SU-DHL-6 (cell line): ENCODE results near the gene LPAR1.

Source experiments
- H2AFZ ChIP-seq: fragments of 200-600 bp; sonication (generic); 2 replicates; pipeline ENCODE4 v1.6.1; 2014; ENCODE audit warnings: low read depth, mild to moderate bottlenecking, moderate library complexity, mixed read lengths, antibody characterized with exemption, low read length; ENCODE audit not compliant: severe bottlenecking
- H3F3A ChIP-seq: fragments of 200-600 bp; shearing (Covaris generic); 2 replicates; pipeline ENCODE4 v1.6.0; 2016; ENCODE audit warnings: antibody characterized with exemption, mild to moderate bottlenecking; ENCODE audit not compliant: insufficient read depth
- H3K27ac ChIP-seq: fragments of 200-600 bp; sonication (generic); 2 replicates; pipeline ENCODE4 v1.5.1; 2016; ENCODE audit warnings: low read depth, mild to moderate bottlenecking, low read length, moderate library complexity, mixed read lengths
- H3K27me3 ChIP-seq: fragments of 200-600 bp; sonication (generic), shearing (Covaris generic); 2 replicates; pipeline ENCODE4 v1.6.0; 2014; ENCODE audit warnings: mild to moderate bottlenecking, low read length
- H3K36me3 ChIP-seq: fragments of 200-600 bp; sonication (generic); 2 replicates; pipeline ENCODE4 v1.6.1; 2014; ENCODE audit warnings: mild to moderate bottlenecking, low read length, mixed read lengths
- H3K4me2 ChIP-seq: fragments of 300-600, 200-600 bp; shearing (Covaris generic), sonication (generic); 2 replicates; pipeline ENCODE4 v1.6.0; 2014; ENCODE audit warnings: low read length, low read depth, mild to moderate bottlenecking; ENCODE audit not compliant: poor library complexity, severe bottlenecking
- H3K4me3 ChIP-seq: fragments of 200-600 bp; sonication (generic); 2 replicates; pipeline ENCODE4 v1.5.1; 2014; ENCODE audit warnings: antibody characterized with exemption, low read length, mild to moderate bottlenecking, mixed read lengths; ENCODE audit not compliant: insufficient read depth, poor library complexity, severe bottlenecking
- H3K79me2 ChIP-seq: fragments of 200-600 bp; sonication (generic); 2 replicates; pipeline ENCODE4 v1.6.1; 2014; ENCODE audit warnings: mild to moderate bottlenecking, low read length, moderate library complexity; ENCODE audit not compliant: insufficient read depth
- H3K9ac ChIP-seq: fragments of 200-600 bp; sonication (generic); 2 replicates; pipeline ENCODE4 v1.7.0; 2014; ENCODE audit warnings: mild to moderate bottlenecking, low read length
- H3K9me2 ChIP-seq: fragments of 200-600 bp; sonication (generic); replicated peaks from 2 replicates; pipeline ENCODE4 v1.6.1; 2014; ENCODE audit warnings: low read length; ENCODE audit not compliant: insufficient read depth
- H3K9me3 ChIP-seq: fragments of 200-600 bp; sonication (generic); 2 replicates; pipeline ENCODE4 v1.6.1; 2014; ENCODE audit warnings: low read length, mixed read lengths; ENCODE audit not compliant: insufficient read depth
- H4K20me1 ChIP-seq: fragments of 200-600 bp; sonication (generic); 2 replicates; pipeline ENCODE4 v1.6.1; 2014; ENCODE audit warnings: low read depth, mild to moderate bottlenecking, antibody characterized with exemption, low read length, moderate library complexity, mixed read lengths
- CTCF ChIP-seq: fragments of 200-600 bp; sonication (generic); IDR thresholded peaks from one replicate; pipeline ENCODE4 v1.5.1; 2017; ENCODE audit warnings: antibody characterized with exemption, mild to moderate bottlenecking, low read length, moderate library complexity; ENCODE audit not compliant: insufficient read depth, poor library complexity, severe bottlenecking
- EZH2phosphoT487 ChIP-seq: fragments of 200-600 bp; sonication (generic), shearing (Covaris generic); conservative IDR thresholded peaks from 2 replicates; pipeline ENCODE4 v1.6.1; 2018; ENCODE audit warnings: mild to moderate bottlenecking, antibody characterized with exemption, low read length, moderate library complexity, mixed read lengths

The LPAR1 gene

GRCh38 chr9:110951805-110952539, 86.3 kb downstream of the LPAR1 start:
- Histone ChIP-seq H3K9me3 (no peaks in the 10 kb centered on the region), H3K36me3 (no peaks in the 10 kb centered on the region), H3K9me2 (no peaks in the 10 kb centered on the region; the same call in 1 of the 2 replicates), H4K20me1 (no peaks in the 10 kb centered on the region), H3F3A (no peaks in the 10 kb centered on the region), H3K27me3 (no peaks in the 10 kb centered on the region), H3K4me3 (no peak overlapping the region), H3K27ac (no peak overlapping the region), H3K9ac (no peak overlapping the region), H3K4me2 (no peak overlapping the region), H2AFZ (no peak overlapping the region), H3K79me2 (no peaks in the 10 kb centered on the region)
- TF ChIP-seq CTCF (no peak), EZH2phosphoT487 (no peak)

DNA sequence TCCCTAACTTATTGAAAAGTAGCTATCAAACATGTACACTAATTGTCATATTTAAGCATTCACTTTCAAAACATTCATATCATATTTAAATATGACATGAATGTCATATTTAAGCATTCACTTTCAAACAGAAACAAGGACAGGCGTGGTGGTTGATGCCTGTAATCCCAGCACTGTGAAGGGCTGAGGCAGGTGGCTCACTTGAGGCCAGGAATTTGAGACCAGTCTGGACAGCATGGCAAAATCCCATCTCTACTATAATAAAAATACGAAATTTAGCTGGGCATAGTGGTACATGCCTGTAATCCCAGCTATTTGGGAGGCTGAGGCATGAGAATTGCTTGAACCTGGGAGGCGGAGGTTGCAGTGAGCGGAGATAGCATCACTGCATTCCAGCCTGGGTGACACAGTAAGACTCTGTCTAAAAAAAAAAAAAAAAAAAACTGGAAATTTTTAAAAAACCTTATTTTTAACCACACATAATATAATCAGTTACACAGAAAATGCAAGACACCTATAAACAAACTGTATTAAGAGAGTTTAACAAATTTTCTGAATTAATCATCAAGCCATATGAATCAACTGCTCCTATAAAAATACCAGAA, 88.1 kb downstream of the LPAR1 start:
- no peak overlapping the region for H3K9ac ChIP-seq
- TF ChIP-seq EZH2phosphoT487: no peak
- no peak for TF ChIP-seq CTCF
- no peaks in the 10 kb centered on the region for H3K79me2 ChIP-seq
- no peaks in the 10 kb centered on the region for H3K36me3 ChIP-seq
- no peak overlapping the region for H3K4me3 ChIP-seq
- no peak overlapping the region for H3K4me2 ChIP-seq
- H3K27ac ChIP-seq: no peak overlapping the region
- no peak overlapping the region for H2AFZ ChIP-seq
- H4K20me1 ChIP-seq: no peaks in the 10 kb centered on the region
- H3F3A ChIP-seq: no peaks in the 10 kb centered on the region
- H3K9me3 ChIP-seq: no peaks in the 10 kb centered on the region
- no peaks in the 10 kb centered on the region; the same call in 1 of the 2 replicates for H3K9me2 ChIP-seq
- H3K27me3 ChIP-seq: no peaks in the 10 kb centered on the region

DNA sequence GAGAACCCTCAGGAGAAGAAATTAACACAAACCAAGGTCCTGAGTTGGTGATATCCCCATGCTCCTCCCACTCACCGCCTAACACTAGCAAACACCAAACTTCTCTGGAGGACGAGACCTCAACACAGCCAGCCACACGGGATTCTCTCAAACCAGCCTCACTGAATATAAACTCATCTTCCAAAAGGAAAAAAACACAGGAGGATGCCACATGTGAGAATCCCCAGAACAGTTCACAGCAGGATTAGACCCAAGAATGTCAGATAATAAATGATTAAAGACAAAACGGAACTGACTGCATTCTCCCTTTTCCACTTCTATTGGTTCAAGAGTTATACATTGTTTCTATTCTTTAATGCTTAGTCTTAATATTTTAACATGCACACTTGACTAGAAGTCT, 89.2 kb downstream of the LPAR1 start:
- H3K36me3 ChIP-seq: no peaks in the 10 kb centered on the region
- H3K9me3 ChIP-seq: no peaks in the 10 kb centered on the region
- H2AFZ ChIP-seq: no peak overlapping the region
- H3K4me3 ChIP-seq: no peak overlapping the region
- H3K27ac ChIP-seq: no peak overlapping the region
- no peak overlapping the region for H3K9ac ChIP-seq
- H3K27me3 ChIP-seq: no peaks in the 10 kb centered on the region
- no peaks in the 10 kb centered on the region; the same call in 1 of the 2 replicates for H3K9me2 ChIP-seq
- no peaks in the 10 kb centered on the region for H3F3A ChIP-seq
- no peaks in the 10 kb centered on the region for H4K20me1 ChIP-seq
- TF ChIP-seq CTCF (no peak), EZH2phosphoT487 (no peak)
- no peak overlapping the region for H3K4me2 ChIP-seq
- no peaks in the 10 kb centered on the region for H3K79me2 ChIP-seq
